Thymus (tissue), 11 donors: ENCODE measurements around the gene STAMBPL1. TPM values are rescaled to one million over a fixed set of nuclear protein-coding genes. Genes with fewer than 3 reads are reported as not detected.
A peak's percentile ranks its signal among the peaks of the same experiment; 100 is the strongest.

Experiments
- DNase-seq, 9 donors: peaks; one replicate each; pipeline ENCODE4 v3.0.0-alpha.2; 2013; ENCODE audit warnings: low spot score in 9 of 9, low read depth in 6 of 9, missing footprints in 1 of 9
- H3K27ac ChIP-seq, 2 donors: one replicate each; pipeline ENCODE4 v1.5.1; 2013; ENCODE audit warnings: control low read depth in 1 of 2, low read depth in 1 of 2, low read length in 1 of 2, mild to moderate bottlenecking in 1 of 2, moderate library complexity in 1 of 2
- H3K27me3 ChIP-seq, 2 donors: one replicate each; pipeline ENCODE4 v1.5.1; 2013; ENCODE audit warnings: low read length in 1 of 2; ENCODE audit not compliant: control insufficient read depth in 2 of 2, insufficient read depth in 1 of 2
- H3K36me3 ChIP-seq, 2 donors: one replicate each; pipeline ENCODE4 v1.5.1; 2013; ENCODE audit warnings: low read length in 1 of 2, mild to moderate bottlenecking in 1 of 2, moderate library complexity in 1 of 2; ENCODE audit not compliant: control insufficient read depth in 2 of 2, insufficient read depth in 2 of 2
- H3K4me1 ChIP-seq, 2 donors: one replicate each; pipeline ENCODE4 v1.5.1; 2013; ENCODE audit warnings: low read length in 2 of 2; ENCODE audit not compliant: control insufficient read depth in 2 of 2, insufficient read depth in 2 of 2
- H3K4me3 ChIP-seq, 2 donors: one replicate each; pipeline ENCODE4 v1.5.1; 2013; ENCODE audit warnings: low read length in 2 of 2, control low read depth in 1 of 2, mild to moderate bottlenecking in 1 of 2
- H3K9me3 ChIP-seq, 2 donors: one replicate each; pipeline ENCODE4 v1.5.1; 2013; ENCODE audit warnings: low read length in 1 of 2, mild to moderate bottlenecking in 1 of 2; ENCODE audit not compliant: control insufficient read depth in 2 of 2, insufficient read depth in 1 of 2
- WGBS: extraction: QIAGEN DNeasy Blood & Tissue Kit; methylation state at CpG from one replicate; pipeline ENCODE4 v1.1.7; 2013; 5-methylcytosine and 5-hydroxymethylcytosine counted together
- polyA plus RNA-seq: library from polyadenylated mRNA; stranded (reverse); fragments of 200-250 nt; gene quantifications from one replicate; pipeline ENCODE4 v1.2.3, GENCODE V29; 2013
- total RNA-seq: library from RNA; stranded (reverse); fragments of 120-200 nt; gene quantifications from one replicate; pipeline ENCODE4 v1.2.4, GENCODE V29; 2013
- donor health status: healthy.

STAMBPL1 gene
- total and polyA plus RNA-seq, 2 donors = 12.3 to 20.5 TPM

DNA sequence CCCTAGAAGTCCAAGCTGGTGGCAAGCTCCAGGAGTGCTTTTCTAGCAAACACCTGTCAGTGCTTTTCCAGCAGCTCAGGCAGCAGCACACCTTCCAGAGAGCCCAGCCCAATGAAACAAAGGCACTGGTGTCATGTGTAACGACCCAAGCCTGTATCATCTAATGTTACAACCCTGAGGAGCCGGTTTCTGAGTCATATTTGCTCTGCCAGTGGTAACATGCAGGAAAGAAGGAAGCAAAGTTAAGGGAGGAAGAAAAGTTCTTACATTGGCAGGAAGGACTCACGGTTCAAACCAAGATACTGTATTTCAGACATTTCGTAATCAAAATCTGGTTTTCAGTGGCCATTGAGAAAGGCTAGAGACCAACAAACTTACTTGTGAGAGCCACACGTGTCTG, 28.3 kb upstream of the STAMBPL1 start, which contains the start of gene ANKRD22:
TSS of gene ANKRD22 (minus strand) at position 139 of the 400 bp plus-strand sequence. CDS start 237 bp downstream, outside the sequence.
- H3K27ac ChIP-seq = peak within 1 kb of the TSS in 1 of 2 donors; percentile 55
- H3K27me3 ChIP-seq = no peaks in the 10 kb centered on the region
- peak in 1 of 9 donors; percentile 41 for DNase-seq
- no peaks in the 10 kb centered on the region for H3K9me3 ChIP-seq
- peak within 1 kb of the TSS in 1 of 2 donors; percentile 6 for H3K4me3 ChIP-seq
- 86% methylated on average over 5 of the region's 5 CpGs for WGBS
- no peaks in the 10 kb centered on the region for H3K36me3 ChIP-seq
- H3K4me1 ChIP-seq = no peaks in the 10 kb centered on the region

DNA sequence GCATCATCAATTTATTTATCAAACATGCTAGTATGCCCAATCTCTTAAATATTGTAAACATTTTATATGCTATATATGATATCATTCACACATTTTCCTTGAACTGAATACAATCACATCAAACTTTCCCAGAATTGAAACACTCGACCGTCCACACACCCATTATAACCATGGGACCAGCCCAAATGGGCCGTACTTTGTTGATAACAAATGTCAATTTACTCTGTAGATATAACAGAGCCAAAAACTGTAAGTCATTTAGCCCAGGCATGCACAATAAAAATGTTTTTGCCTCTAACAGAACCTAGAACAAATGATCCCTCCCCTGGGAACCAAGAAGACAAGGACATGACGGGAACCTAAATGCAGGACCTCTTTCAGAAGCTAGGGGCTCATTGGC, 27.7 kb upstream of the STAMBPL1 start:
- no peaks in the 10 kb centered on the region for H3K4me1 ChIP-seq
- no peak overlapping the region for H3K27ac ChIP-seq
- no peak overlapping the region for H3K4me3 ChIP-seq
- H3K36me3 ChIP-seq = no peaks in the 10 kb centered on the region
- H3K9me3 ChIP-seq = no peaks in the 10 kb centered on the region
- no peak for DNase-seq
- 96% methylated on average over 4 of the region's 4 CpGs for WGBS
- no peaks in the 10 kb centered on the region for H3K27me3 ChIP-seq

DNA sequence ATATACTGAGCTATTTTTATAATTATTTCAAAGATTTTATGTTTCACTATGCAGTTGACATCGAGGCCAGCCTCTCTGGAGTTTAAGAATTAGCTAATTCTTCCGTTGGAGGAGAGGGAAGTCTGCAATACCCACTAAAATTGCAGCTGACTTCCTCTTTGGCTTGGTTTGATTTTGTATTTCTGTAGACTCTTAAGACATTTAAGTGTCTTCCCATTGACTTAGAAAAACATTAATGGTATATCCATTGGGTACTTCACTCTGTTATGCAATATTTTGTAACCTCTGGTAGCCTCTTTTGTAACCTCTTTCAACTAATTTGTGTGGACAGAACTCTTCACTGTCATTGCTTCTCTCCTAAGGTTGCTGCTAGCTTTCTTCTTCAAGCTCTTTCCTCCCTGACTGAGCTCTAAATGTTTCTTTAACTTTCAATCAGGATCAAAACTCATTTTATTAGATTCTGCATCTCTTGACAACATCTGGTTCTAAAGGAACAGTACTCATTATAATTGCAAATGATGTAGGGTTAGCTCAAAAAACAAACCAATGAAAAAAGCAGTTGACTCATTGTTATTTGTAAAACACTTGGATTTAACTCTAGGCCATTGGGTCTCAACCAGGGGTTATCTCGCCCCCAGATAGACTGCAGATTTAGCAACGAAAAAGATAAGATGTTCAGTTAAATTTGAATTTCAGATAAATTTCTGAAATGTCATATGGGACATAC, 26.7 kb upstream of the STAMBPL1 start:
- no peak for DNase-seq
- no peaks in the 10 kb centered on the region for H3K4me1 ChIP-seq
- H3K9me3 ChIP-seq = no peaks in the 10 kb centered on the region
- H3K4me3 ChIP-seq = no peak overlapping the region
- H3K27me3 ChIP-seq = no peaks in the 10 kb centered on the region
- H3K36me3 ChIP-seq = no peaks in the 10 kb centered on the region
- 52% methylated on average over 4 of the region's 4 CpGs for WGBS
- H3K27ac ChIP-seq = no peak overlapping the region

DNA sequence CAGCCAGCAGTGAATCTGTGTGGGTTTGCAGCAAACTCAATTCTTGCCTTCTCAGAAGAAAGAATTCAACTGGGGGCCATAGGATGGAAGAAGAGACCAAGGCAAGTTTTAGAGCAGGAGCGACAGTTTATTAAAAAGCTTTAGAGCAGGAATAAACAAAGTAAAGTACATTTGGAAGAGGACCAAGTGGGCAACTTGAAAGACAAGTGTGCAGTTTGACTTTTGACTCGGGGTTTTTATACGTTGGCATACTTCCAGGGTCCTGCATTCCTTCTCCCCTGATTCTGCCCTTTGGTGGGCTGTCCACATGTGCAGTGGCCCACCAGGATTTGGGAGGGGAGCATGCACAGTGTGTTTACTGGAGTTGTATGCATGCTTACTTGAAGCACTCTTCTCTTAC, 25.4 kb upstream of the STAMBPL1 start:
- WGBS = 96% methylated on average over 3 of the region's 3 CpGs
- H3K27ac ChIP-seq = no peak overlapping the region
- no peaks in the 10 kb centered on the region for H3K27me3 ChIP-seq
- DNase-seq = no peak
- no peak overlapping the region for H3K4me3 ChIP-seq
- H3K9me3 ChIP-seq = no peaks in the 10 kb centered on the region
- no peaks in the 10 kb centered on the region for H3K36me3 ChIP-seq
- no peaks in the 10 kb centered on the region for H3K4me1 ChIP-seq

DNA sequence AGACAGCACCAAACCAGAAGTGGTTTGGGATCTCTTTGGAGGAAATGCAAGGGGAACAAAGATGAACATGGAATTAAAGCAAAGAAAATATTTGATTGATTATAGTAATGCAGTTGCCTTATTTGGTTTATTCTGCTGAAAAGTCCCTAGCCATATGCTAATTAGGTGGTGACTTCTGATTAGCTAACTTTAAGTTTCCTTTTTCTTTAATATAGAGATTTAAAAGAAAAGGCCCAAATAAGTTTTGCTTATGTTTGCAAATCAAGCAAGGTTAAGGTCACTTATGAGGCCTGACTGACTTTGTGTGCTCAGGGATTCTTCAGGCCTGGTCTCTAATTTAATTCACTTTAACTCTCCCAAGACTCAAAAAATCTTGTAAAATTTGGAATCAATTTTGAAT, 22.2 kb upstream of the STAMBPL1 start:
- no peaks in the 10 kb centered on the region for H3K4me1 ChIP-seq
- H3K27me3 ChIP-seq = no peaks in the 10 kb centered on the region
- no peaks in the 10 kb centered on the region for H3K36me3 ChIP-seq
- no peak overlapping the region for H3K4me3 ChIP-seq
- H3K27ac ChIP-seq = no peak overlapping the region
- no peaks in the 10 kb centered on the region for H3K9me3 ChIP-seq
- DNase-seq = no peak

DNA sequence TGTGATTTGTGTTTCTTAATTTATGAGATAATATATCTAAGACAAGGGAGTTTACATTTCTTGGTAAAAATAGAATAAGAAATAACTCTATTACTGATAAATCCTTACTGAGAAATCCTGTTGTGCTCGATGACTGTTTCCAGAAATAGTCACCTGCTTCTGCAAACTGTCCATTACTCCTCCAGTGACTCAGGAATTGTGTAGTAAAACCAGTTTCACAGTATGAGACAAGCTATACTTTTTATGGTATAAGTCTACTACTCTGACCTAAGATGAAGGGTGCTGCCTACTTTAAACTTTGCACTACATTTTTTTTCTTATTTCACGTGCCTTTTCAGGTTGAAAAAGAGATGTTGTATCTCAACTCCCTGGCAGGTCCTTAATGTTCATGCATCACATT, 21.6 kb upstream of the STAMBPL1 start:
- no peak for DNase-seq
- H3K9me3 ChIP-seq = no peaks in the 10 kb centered on the region
- WGBS = 91% methylated on average over 2 of the region's 2 CpGs
- H3K27me3 ChIP-seq = no peaks in the 10 kb centered on the region
- no peaks in the 10 kb centered on the region for H3K4me1 ChIP-seq
- H3K4me3 ChIP-seq = no peak overlapping the region
- H3K27ac ChIP-seq = no peak overlapping the region
- H3K36me3 ChIP-seq = no peaks in the 10 kb centered on the region

DNA sequence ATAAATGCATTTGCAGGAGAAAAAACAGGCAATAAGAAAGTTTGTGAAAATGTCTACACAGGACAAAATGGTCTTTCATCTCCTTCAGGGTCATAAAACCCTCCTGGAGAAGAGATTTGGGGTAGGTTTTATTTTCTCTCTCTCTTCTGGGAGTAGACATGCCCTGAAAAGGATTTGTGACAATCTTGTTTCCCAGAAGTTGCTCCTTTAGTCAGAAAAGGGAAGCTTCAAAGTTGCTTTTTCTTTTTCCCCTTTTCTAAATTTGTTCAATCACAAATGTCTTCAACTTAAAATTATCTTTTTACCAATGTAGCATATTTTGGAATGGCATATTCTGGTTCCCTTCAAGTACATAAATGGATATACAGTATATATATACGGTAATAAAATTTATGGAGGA, 19.0 kb upstream of the STAMBPL1 start:
- Histone ChIP-seq H3K27me3 (no peaks in the 10 kb centered on the region), H3K4me3 (no peak overlapping the region), H3K36me3 (no peaks in the 10 kb centered on the region), H3K9me3 (no peaks in the 10 kb centered on the region), H3K4me1 (no peaks in the 10 kb centered on the region), H3K27ac (no peak overlapping the region)
- WGBS = 94% methylated on average over 1 of the region's 1 CpG
- no peak for DNase-seq

DNA sequence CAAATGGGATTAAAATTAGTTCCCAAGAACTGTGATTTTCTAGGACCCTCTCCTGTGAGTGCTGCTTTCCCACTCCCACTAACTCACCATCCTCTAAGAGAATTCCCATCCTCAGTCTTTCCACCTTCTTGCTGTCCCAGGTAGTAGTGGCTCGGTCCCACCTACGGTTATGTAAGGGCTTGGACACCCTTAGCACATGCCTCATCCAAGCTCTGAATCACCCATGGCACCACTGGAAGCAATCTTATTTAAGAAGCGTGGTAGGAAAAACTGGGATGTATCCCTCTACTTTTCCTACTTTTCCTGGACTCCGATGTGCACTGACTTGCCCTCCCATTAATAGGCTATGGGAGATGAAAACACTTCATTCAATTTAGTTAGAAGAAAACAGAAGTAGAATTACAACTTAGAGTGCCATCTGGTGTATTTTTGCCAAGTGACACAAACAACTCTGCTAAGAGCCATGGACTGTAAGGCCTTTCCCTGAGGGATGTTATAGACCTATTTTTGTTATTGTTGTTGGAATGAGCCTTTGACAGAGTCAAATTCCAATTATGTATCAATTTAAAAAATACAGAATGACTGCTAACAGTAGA, 14.7 kb upstream of the STAMBPL1 start:
- WGBS = 92% methylated on average over 4 of the region's 4 CpGs
- Histone ChIP-seq H3K4me3 (no peak overlapping the region), H3K27ac (no peak overlapping the region), H3K36me3 (no peaks in the 10 kb centered on the region), H3K27me3 (no peaks in the 10 kb centered on the region), H3K9me3 (no peaks in the 10 kb centered on the region), H3K4me1 (no peaks in the 10 kb centered on the region)
- DNase-seq = peak in 1 of 9 donors; percentile 37

DNA sequence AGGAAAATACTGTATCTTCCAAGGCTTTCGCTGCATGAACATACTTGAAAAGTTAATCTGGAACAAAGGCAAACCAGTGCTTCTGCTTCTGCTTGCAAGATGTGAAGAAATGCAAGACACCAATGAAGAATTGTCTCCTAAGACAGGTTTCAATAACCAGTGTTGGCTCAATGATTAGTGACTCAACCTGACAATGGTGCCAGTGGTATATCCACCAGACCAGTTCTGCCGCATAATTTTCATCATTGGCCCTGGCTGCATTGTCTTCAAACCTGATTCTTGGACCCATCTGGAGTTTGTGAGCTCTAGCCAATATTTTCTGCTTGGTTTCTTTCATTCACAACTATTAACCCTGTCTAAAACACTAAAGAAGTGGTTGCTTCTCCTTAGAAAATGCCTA, 13.6 kb upstream of the STAMBPL1 start:
- Histone ChIP-seq H3K4me1 (no peaks in the 10 kb centered on the region), H3K27me3 (no peaks in the 10 kb centered on the region), H3K9me3 (no peaks in the 10 kb centered on the region), H3K36me3 (no peaks in the 10 kb centered on the region), H3K4me3 (no peak overlapping the region), H3K27ac (no peak overlapping the region)
- DNase-seq = no peak
- WGBS = 98% methylated on average over 2 of the region's 2 CpGs
